ENCODE measurements around the gene SELENON. TPM values are rescaled to one million over a fixed set of nuclear protein-coding genes. Genes with fewer than 3 reads are reported as not detected.

The SELENON gene
- total RNA-seq, 2 donors from 2014 or later, result 22.8 to 27.4 TPM

DNA sequence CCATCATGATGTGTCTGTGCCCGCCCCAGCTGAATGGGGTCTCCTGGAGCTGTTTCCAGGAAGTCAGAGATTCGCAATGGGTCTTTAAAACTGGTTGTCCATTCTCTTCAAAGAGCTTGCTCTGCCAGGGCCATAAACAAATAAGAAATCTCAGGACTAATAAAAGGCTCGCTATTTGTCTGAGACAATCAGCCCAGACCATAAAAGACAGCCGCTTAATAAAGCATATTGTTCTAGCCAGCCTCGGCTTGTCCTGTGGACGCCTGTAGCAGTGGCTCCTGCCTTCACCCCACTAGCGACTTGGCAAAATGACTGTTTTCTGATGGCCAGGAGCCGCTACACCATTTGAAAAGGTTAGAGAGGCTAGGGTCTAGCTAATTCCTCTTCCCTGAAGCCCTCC lies 20.6 kb upstream of the SELENON start:
- ATAC-seq (no peak), DNase-seq (no peak)
- TF ChIP-seq POLR2A (IDR thresholded peaks at IDR 0.05), result no peak
- TF ChIP-seq, protein P1, sequence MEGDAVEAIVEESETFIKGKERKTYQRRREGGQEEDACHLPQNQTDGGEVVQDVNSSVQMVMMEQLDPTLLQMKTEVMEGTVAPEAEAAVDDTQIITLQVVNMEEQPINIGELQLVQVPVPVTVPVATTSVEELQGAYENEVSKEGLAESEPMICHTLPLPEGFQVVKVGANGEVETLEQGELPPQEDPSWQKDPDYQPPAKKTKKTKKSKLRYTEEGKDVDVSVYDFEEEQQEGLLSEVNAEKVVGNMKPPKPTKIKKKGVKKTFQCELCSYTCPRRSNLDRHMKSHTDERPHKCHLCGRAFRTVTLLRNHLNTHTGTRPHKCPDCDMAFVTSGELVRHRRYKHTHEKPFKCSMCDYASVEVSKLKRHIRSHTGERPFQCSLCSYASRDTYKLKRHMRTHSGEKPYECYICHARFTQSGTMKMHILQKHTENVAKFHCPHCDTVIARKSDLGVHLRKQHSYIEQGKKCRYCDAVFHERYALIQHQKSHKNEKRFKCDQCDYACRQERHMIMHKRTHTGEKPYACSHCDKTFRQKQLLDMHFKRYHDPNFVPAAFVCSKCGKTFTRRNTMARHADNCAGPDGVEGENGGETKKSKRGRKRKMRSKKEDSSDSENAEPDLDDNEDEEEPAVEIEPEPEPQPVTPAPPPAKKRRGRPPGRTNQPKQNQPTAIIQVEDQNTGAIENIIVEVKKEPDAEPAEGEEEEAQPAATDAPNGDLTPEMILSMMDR (IDR thresholded peaks at IDR 0.05), result no peak
- H3K4me1 ChIP-seq, result peaks cover 30% of the 10 kb centered on the region
- no peaks in the 10 kb centered on the region for H3K36me3 ChIP-seq (replicated peaks in 1 of 2; ENCODE audit: insufficient read depth in 1 of 2, low read depth in 2 of 2)
- WGBS, 2 donors, result 94 to 95% methylated on average over 8 of the region's 8 CpGs
- H3K9me3 ChIP-seq, result no peaks in the 10 kb centered on the region
- intact Hi-C loops (cut with DNase I), result no loop called here
- H3K4me3 ChIP-seq, result no peak overlapping the region
- H3K27ac ChIP-seq, result no peak overlapping the region
- no peaks in the 10 kb centered on the region for H3K27me3 ChIP-seq

DNA sequence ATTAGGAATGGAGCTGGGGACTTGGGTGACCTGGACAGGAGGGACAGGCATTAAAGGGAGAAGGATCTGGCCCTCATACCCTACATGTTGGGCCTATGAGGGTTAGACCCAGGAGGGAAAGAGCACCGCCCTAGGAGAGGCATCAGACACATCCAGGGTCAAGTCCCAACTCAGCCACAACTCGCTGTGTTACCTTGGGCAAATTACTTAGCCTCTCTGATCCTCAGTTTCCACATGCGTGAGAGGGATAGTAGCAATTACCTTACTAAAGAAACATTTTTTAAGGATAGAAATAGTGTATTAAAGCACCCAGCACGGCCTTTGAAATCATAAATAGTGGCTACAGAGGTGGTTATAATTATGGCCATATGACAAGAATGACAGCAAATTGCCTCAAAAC lies 20.1 kb upstream of the SELENON start:
- Histone ChIP-seq H3K36me3 (replicated peaks in 1 of 2; ENCODE audit: insufficient read depth in 1 of 2, low read depth in 2 of 2) (no peaks in the 10 kb centered on the region), H3K27me3 (no peaks in the 10 kb centered on the region), H3K4me1 (peaks cover 27% of the 10 kb centered on the region), H3K27ac (no peak overlapping the region), H3K9me3 (no peaks in the 10 kb centered on the region), H3K4me3 (no peak overlapping the region)
- intact Hi-C loops (cut with DNase I), result no loop called here
- WGBS, 2 donors, result 94 to 97% methylated on average over 4 of the region's 4 CpGs
- no peak for DNase-seq
- TF ChIP-seq POLR2A (IDR thresholded peaks at IDR 0.05), result no peak
- TF ChIP-seq, protein P1 (IDR thresholded peaks at IDR 0.05), result no peak
- ATAC-seq, result no peak

DNA sequence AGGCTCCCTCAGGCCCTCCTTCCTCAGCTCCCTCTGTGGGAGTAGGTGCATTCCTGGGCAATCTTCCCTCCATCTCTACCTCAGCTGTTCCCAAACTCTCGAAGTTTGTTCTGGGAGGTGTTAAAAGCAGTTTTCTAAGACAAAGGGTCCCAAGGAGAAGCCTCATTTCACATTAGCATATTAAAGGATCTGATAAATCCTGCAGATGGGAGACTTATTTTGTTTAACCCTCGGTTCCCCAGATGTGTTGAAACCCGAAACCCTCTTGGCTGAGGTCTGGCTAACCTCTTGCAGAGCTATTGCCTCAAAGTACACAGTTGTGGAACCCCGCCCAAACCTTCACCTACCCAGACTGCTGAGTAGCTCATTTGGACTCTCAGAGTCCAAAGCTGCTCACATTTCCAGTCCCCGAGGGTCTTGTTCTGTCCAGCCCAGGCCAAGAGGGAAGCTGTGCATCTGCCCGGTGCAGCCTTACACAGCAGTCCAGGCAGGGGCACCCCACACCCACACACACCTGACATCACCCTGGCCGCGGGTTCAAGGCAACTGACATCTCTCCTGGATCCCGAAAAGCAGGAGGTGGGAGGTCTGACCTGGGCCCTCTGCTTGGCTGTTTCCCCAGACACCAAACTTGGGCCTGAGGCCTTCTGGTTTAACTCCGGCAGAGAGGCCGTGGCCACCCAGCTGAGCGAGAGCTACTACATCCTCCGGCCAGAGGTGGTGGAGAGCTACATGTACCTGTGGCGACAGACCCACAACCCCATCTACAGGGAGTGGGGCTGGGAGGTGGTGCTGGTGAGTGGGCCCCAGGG lies 19.5 kb upstream of the SELENON start:
- WGBS, 2 donors, result 84 to 90% methylated on average over 7 to 14 of the region's 14 CpGs
- H3K27me3 ChIP-seq, result no peaks in the 10 kb centered on the region
- H3K36me3 ChIP-seq (replicated peaks in 1 of 2; ENCODE audit: insufficient read depth in 1 of 2, low read depth in 2 of 2), result no peaks in the 10 kb centered on the region
- no peak overlapping the region for H3K27ac ChIP-seq
- H3K4me3 ChIP-seq, result no peak overlapping the region
- no peaks in the 10 kb centered on the region for H3K9me3 ChIP-seq
- DNase-seq, result no peak
- no peak for ATAC-seq
- peaks cover 27% of the 10 kb centered on the region for H3K4me1 ChIP-seq
- intact Hi-C loops (cut with DNase I), result no loop called here
- no peak for TF ChIP-seq POLR2A (IDR thresholded peaks at IDR 0.05)
- TF ChIP-seq, protein P1 (IDR thresholded peaks at IDR 0.05), result no peak

DNA sequence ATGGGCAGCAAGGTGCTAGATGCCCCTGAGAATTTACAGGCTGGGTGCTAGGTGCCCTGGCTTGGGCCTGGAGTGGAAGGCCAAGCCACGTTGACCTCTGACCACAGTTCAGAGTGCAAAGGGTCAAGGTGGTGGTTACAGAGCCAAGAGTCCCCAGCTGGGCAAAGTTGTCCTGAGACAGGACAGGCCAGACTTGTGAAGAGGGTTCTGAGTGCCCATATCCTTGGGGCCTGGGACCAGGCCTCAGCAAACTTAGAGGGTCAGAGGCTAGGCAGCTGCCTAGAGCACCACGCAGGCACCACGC lies 18.9 kb upstream of the SELENON start:
- ATAC-seq, result no peak
- Histone ChIP-seq H3K4me3 (no peak overlapping the region), H3K27me3 (no peaks in the 10 kb centered on the region), H3K27ac (no peak overlapping the region), H3K36me3 (replicated peaks in 1 of 2; ENCODE audit: insufficient read depth in 1 of 2, low read depth in 2 of 2) (no peaks in the 10 kb centered on the region), H3K4me1 (peaks cover 28% of the 10 kb centered on the region), H3K9me3 (no peaks in the 10 kb centered on the region)
- TF ChIP-seq POLR2A (IDR thresholded peaks at IDR 0.05), result no peak
- TF ChIP-seq, protein P1 (IDR thresholded peaks at IDR 0.05), result no peak
- intact Hi-C loops (cut with DNase I), result no loop called here
- 84 to 87% methylated on average over 2 to 3 of the region's 3 CpGs for WGBS, 2 donors
- DNase-seq, result no peak
